ENCODE results near the gene SLC19A1.

GRCh38 chr21:45556645-45557615 is 14.7 kb upstream of the SLC19A1 start:
- no peak for TF ChIP-seq POLR2AphosphoS5 (IDR thresholded peaks at IDR 0.05)
- TF ChIP-seq, protein P1, sequence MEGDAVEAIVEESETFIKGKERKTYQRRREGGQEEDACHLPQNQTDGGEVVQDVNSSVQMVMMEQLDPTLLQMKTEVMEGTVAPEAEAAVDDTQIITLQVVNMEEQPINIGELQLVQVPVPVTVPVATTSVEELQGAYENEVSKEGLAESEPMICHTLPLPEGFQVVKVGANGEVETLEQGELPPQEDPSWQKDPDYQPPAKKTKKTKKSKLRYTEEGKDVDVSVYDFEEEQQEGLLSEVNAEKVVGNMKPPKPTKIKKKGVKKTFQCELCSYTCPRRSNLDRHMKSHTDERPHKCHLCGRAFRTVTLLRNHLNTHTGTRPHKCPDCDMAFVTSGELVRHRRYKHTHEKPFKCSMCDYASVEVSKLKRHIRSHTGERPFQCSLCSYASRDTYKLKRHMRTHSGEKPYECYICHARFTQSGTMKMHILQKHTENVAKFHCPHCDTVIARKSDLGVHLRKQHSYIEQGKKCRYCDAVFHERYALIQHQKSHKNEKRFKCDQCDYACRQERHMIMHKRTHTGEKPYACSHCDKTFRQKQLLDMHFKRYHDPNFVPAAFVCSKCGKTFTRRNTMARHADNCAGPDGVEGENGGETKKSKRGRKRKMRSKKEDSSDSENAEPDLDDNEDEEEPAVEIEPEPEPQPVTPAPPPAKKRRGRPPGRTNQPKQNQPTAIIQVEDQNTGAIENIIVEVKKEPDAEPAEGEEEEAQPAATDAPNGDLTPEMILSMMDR (IDR thresholded peaks at IDR 0.05): no peak
- no peak for TF ChIP-seq EP300 (IDR thresholded peaks at IDR 0.05)
- TF ChIP-seq POLR2A (IDR thresholded peaks at IDR 0.05; ENCODE audit: low read depth): no peak
